Renal pelvis (tissue), 4 donors: Measurements from ENCODE around the gene NPY2R. TPM values are rescaled to one million over a fixed set of nuclear protein-coding genes. Genes with fewer than 3 reads are reported as not detected.

Source experiments
- DNase-seq: peaks from one replicate; pipeline ENCODE4 v3.0.0-alpha.2; 2013
- polyA plus RNA-seq, 3 donors: library from polyadenylated mRNA; unstranded; fragments of 120-200 nt; gene quantifications; one replicate each; pipeline ENCODE4 v1.2.1, GENCODE V29; 2013; ENCODE audit not compliant: insufficient read length in 3 of 3

The NPY2R gene
- polyA plus RNA-seq, 3 donors = 0.27 to 0.48 (median 0.36) TPM

DNA sequence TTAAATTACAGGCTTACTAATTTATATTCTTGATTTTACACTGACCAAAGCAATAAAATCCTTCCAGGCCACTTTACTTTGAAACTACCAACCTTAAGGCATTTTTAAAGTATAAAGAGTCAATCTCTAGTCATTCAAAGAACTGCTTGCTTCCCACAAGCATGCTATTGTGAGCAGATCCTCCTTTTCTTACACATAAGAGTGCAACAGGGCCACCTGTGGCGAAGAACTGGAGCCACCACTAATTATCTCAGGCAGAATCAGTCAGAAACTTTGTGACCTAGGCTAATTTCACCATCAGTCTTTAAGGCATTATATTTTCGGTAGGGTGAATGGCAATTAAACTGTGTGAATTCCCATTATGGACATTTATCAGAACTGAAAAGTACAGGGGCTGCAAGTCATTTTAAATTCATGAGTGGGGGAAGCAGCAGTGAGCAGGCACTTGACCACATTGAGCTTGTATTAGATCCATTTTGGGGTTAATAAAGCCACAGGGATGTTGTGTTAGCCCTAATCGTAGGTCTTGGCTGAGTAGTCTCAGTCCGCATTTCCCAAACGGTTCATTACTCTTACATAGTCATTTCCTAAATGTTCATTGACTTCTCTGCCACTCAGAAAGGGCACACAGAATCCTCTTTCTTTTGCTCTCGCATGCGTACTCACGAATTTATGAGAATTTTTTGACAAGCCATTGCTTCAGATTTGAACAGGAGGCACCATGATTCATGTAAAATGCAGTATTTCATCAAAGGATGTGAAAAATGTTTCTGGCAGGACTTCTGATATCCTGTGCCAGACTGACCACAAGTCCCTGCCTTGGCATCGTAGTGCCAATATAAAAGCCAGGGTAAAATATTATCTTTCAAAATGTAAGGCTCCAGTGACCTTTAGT, 39.8 kb downstream of the NPY2R start:
- no peak for DNase-seq

DNA sequence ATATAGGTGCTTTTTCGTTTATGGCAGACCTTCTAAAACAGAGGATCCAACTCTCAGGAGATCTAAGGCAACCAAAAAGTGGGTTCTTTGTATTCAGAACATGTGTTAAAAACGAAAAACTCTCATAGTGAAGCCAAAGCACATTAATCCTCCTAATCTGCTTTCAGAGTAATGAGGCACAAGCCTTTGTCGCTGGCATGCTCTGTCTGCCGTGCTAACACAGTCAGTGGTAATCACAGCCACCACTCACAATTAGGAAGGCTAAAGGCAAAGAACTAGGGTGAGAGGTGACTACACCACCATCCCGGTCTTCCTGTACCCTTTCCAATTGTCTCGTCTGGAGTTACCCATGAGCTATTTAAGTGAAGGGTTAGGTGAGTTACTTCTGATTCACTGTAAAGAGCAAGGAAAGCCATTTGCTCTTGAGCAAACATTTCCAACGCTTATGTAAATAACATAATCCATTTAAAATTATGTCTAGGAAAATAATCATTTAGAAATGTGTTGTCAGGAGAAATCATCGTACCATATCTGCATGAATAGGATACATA, 40.7 kb downstream of the NPY2R start:
- DNase-seq = no peak

DNA sequence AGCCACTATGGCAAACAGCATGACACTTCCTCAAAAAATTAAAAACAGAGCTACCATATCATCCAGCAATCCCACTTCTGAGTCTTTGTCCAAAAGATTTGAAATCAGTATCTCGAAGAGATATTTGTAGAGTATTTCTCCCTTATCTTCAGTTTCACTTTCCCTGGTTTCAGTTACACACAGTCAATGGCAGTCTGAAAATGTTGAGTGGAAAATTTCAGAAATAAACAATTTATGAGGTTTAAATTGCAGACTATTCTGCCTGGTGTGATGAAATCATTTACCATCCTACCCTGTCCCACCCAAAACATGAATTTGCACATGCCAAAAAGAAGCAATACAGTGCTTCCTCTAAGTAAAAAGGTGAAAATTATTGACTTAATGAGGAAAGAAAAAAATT, 43.9 kb downstream of the NPY2R start:
- DNase-seq = no peak

DNA sequence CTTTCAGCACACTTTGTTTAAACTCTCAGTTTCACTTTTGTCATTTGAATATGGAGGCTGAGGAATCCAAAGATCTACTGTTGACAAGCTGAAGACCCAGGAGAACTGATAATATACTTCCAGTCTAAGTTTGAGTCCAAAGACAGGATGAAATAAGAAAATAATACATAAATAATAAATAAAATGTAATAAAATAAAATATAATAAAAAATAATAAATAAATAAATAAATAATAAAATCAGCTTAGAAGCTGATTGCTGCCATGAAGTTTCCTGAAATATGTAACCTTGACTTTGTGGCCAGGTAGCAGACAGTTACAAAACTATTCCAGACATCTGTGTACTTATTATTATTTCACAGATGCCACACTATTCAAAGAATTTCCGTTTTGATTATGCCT, 55.0 kb downstream of the NPY2R start:
- DNase-seq = no peak

DNA sequence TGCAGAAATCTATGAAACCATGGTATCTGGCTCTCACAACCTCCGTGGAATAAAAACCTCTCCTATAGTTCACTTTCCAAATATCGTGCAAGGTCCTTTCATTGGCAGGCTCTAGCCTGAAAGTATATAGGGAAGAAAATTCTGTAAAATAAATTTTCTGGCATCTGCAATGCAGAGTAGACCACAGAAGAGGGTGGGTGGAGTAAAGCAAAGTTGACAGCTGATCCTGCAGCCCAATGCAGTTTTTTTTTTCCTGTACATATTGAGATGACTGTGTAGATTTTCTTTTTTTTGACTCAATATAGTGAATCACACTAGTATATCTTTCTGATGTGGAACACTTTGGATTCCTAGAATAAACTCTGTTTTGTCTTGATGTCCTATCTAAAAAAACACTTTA, 56.7 kb downstream of the NPY2R start:
- no peak for DNase-seq

Other genes with a start within 250 kb of the NPY2R start
- gene MAP9, start 168.3 kb downstream of the NPY2R start, polyA plus RNA-seq = 10 to 100 TPM; 26.4 to 32.2 (median 29.7) TPM